Measurements from ENCODE around the gene PYGO2. TPM values are rescaled to one million over a fixed set of nuclear protein-coding genes. Genes with fewer than 3 reads are reported as not detected.
A peak's percentile ranks its signal among the peaks of the same experiment; 100 is the strongest.

The PYGO2 gene
- total RNA-seq, 1 donor = 18.5 TPM

DNA sequence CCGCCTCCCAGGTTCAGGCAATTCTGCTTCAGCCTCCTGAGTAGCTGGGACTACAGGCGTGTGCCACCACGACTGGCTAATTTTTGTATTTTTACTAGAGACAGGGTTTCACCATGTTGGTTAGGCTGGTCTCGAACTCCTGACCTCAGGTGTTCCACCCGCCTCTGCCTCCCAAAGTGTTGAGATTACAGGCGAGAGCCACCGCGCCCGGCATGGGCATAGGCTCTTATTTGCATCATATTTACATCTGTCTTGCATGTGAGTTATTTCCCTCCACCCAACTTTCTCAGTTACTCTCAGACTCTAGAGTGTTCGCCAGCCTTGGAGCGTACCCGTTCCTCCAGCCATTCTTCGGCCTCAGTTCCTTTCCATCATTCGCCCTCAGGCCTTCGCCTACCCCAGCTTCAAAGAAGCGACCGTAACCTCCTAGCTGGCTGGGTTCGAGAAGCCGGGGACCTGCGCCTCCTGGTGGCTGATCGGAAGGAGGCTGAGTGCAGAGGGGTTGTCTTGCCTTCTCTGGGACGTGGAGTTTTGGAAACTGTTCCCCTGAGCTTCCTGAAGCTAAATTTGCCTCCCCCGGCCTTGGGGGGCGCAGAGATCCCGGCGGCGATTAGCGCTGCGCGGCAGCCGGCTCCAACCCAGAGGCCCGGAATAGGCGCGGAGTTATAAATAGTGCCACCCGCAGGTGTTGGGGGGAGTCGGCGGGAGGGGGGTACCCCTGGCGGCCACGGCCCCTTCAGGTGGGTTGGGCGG lies 37.4 kb upstream of the PYGO2 start:
- H3K27ac ChIP-seq (ENCODE audit: low read depth, low read length) = no peak overlapping the region
- H3K4me2 ChIP-seq (ENCODE audit: insufficient read depth, low read length) = peak overlapping the region; percentile 87
- no peaks in the 10 kb centered on the region for H4K20me1 ChIP-seq (ENCODE audit: insufficient read depth, low read length)
- DNase-seq (ENCODE audit: insufficient read length, low spot score, missing footprints) = peak; percentile 94
- H3K4me1 ChIP-seq (ENCODE audit: insufficient read depth, low read length) = peaks cover 15% of the 10 kb centered on the region
- H3K9me3 ChIP-seq (ENCODE audit: low read depth, low read length) = no peaks in the 10 kb centered on the region
- H3K27me3 ChIP-seq (ENCODE audit: insufficient read depth, low read length) = no peaks in the 10 kb centered on the region
- peaks cover 14% of the 10 kb centered on the region for H3K79me2 ChIP-seq (ENCODE audit: insufficient read depth, low read length)
- peak overlapping the region; percentile 85 for H2AFZ ChIP-seq (ENCODE audit: low read length)
- TF ChIP-seq CTCF (IDR thresholded peaks at IDR 0.05; ENCODE audit: extremely low read depth, low read depth, low read length) = peak; percentile 87
- no peaks in the 10 kb centered on the region for H3K36me3 ChIP-seq (ENCODE audit: insufficient read depth, low read length)
- H3K4me3 ChIP-seq (ENCODE audit: insufficient read depth, low read length) = peak overlapping the region; percentile 67

- Histone ChIP-seq H3K9me3 (ENCODE audit: low read depth, low read length) (no peaks in the 10 kb centered on the region), H3K27me3 (ENCODE audit: insufficient read depth, low read length) (no peaks in the 10 kb centered on the region), H2AFZ (ENCODE audit: low read length) (no peak overlapping the region), H3K4me2 (ENCODE audit: insufficient read depth, low read length) (no peak overlapping the region), H4K20me1 (ENCODE audit: insufficient read depth, low read length) (no peaks in the 10 kb centered on the region), H3K36me3 (ENCODE audit: insufficient read depth, low read length) (no peaks in the 10 kb centered on the region), H3K27ac (ENCODE audit: low read depth, low read length) (no peak overlapping the region), H3K79me2 (ENCODE audit: insufficient read depth, low read length) (peaks cover 7% of the 10 kb centered on the region), H3K4me3 (ENCODE audit: insufficient read depth, low read length) (no peak overlapping the region), H3K4me1 (ENCODE audit: insufficient read depth, low read length) (peaks cover 15% of the 10 kb centered on the region)
- peak; percentile 11 for TF ChIP-seq CTCF (IDR thresholded peaks at IDR 0.05; ENCODE audit: extremely low read depth, low read depth, low read length)
- no peak for DNase-seq (ENCODE audit: insufficient read length, low spot score, missing footprints)
Measured at GRCh38 chr1:154998201-154998780, 36.7 kb upstream of the PYGO2 start.

GRCh38 chr1:154996966-154997701 lies 35.6 kb upstream of the PYGO2 start:
- Histone ChIP-seq H3K27ac (ENCODE audit: low read depth, low read length) (no peak overlapping the region), H3K36me3 (ENCODE audit: insufficient read depth, low read length) (no peaks in the 10 kb centered on the region), H4K20me1 (ENCODE audit: insufficient read depth, low read length) (no peaks in the 10 kb centered on the region), H3K4me2 (ENCODE audit: insufficient read depth, low read length) (no peak overlapping the region), H3K4me1 (ENCODE audit: insufficient read depth, low read length) (peaks cover 15% of the 10 kb centered on the region), H3K27me3 (ENCODE audit: insufficient read depth, low read length) (no peaks in the 10 kb centered on the region), H2AFZ (ENCODE audit: low read length) (no peak overlapping the region), H3K4me3 (ENCODE audit: insufficient read depth, low read length) (no peak overlapping the region), H3K79me2 (ENCODE audit: insufficient read depth, low read length) (no peaks in the 10 kb centered on the region), H3K9me3 (ENCODE audit: low read depth, low read length) (no peaks in the 10 kb centered on the region)
- TF ChIP-seq CTCF (IDR thresholded peaks at IDR 0.05; ENCODE audit: extremely low read depth, low read depth, low read length) = no peak
- DNase-seq (ENCODE audit: insufficient read length, low spot score, missing footprints) = no peak
